OCI-LY1 (cell line): ENCODE measurements around the gene GJD3.

Source experiments
- EZH2 ChIP-seq: fragments of 200-600 bp; sonication (generic), shearing (Covaris generic); IDR thresholded peaks from 2 replicates; pipeline ENCODE4 v1.8.0; 2017; ENCODE audit warnings: borderline replicate concordance, mixed run types, mild to moderate bottlenecking, antibody characterized with exemption, low read length, moderate library complexity, mixed read lengths
- TF ChIP-seq, protein P1 (sequence below): fragments of 200-600 bp; sonication (generic), shearing (Covaris generic); IDR thresholded peaks from 2 replicates; pipeline ENCODE4 v1.5.1; 2017; ENCODE audit warnings: mild to moderate bottlenecking, antibody characterized with exemption, low read length, moderate library complexity, mixed read lengths

DNA sequence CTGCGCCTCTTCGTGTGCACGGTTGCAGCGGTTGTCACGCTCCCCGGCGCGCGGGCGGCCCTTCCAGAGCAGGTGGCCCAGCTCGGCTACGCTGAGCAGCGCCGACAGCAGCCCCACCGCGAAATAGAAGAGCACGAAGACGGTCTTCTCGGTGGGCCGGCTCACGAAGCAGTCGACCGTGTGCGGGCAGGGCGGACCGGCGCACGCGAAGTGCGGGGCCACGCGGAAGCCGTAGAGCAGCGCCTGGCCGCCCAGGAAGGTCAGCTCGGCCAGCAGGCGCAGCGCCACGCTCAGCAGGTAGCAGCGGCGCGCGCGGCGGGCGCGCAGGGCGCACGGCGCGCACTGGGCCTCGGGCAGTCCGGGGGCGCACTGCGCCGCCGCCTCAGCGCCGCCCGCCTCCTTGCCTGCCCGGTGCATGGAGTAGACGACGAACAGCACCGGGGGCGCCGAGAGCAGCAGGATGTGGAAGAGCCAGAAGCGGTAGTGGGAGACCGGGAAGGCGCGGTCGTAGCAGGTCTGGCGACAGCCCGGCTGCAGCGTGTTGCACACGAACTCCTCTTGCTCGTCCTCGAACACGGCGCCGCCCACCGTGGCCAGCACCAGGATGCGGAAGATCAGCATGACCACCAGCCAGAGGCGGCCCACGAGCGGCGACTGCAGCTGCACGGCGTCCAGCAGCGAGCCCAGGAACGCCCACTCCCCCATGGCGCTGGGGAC is 1.3 kb downstream of the GJD3 start:
- TF ChIP-seq, protein P1, sequence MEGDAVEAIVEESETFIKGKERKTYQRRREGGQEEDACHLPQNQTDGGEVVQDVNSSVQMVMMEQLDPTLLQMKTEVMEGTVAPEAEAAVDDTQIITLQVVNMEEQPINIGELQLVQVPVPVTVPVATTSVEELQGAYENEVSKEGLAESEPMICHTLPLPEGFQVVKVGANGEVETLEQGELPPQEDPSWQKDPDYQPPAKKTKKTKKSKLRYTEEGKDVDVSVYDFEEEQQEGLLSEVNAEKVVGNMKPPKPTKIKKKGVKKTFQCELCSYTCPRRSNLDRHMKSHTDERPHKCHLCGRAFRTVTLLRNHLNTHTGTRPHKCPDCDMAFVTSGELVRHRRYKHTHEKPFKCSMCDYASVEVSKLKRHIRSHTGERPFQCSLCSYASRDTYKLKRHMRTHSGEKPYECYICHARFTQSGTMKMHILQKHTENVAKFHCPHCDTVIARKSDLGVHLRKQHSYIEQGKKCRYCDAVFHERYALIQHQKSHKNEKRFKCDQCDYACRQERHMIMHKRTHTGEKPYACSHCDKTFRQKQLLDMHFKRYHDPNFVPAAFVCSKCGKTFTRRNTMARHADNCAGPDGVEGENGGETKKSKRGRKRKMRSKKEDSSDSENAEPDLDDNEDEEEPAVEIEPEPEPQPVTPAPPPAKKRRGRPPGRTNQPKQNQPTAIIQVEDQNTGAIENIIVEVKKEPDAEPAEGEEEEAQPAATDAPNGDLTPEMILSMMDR = no peak
- no peak for TF ChIP-seq EZH2
